Measurements from ENCODE around the gene CDH23.

- TF ChIP-seq YBX1 (IDR thresholded peaks at IDR 0.05) (no peak), USF2 (IDR thresholded peaks at IDR 0.05; ENCODE audit: borderline replicate concordance, low read depth, low read length) (no peak), HDAC2 (IDR thresholded peaks at IDR 0.05) (no peak), CBFB (IDR thresholded peaks at IDR 0.05; ENCODE audit: low read depth) (no peak), CTCF (IDR thresholded peaks at IDR 0.05 in 2 of 3, conservative IDR thresholded peaks at IDR 0.05 in 1 of 3; ENCODE audit: control insufficient read depth in 2 of 3, extremely low read depth in 1 of 3, insufficient read depth in 1 of 3, low read depth in 3 of 3, low read length in 3 of 3) (no peak), NFYB (IDR thresholded peaks at IDR 0.05; ENCODE audit: insufficient read depth, low read depth, low read length) (no peak), CBX5 (IDR thresholded peaks at IDR 0.05; ENCODE audit: low read depth) (no peak), POLR2A (IDR thresholded peaks at IDR 0.05; ENCODE audit: low read depth, low read length) (no peak), ZBTB4 (CRISPR knock-in tag; IDR thresholded peaks at IDR 0.05) (no peak), RFX5 (IDR thresholded peaks at IDR 0.05; ENCODE audit: low read depth, low read length) (no peak)
- TF ChIP-seq, protein P1, sequence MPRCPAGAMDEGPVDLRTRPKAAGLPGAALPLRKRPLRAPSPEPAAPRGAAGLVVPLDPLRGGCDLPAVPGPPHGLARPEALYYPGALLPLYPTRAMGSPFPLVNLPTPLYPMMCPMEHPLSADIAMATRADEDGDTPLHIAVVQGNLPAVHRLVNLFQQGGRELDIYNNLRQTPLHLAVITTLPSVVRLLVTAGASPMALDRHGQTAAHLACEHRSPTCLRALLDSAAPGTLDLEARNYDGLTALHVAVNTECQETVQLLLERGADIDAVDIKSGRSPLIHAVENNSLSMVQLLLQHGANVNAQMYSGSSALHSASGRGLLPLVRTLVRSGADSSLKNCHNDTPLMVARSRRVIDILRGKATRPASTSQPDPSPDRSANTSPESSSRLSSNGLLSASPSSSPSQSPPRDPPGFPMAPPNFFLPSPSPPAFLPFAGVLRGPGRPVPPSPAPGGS (IDR thresholded peaks at IDR 0.05; ENCODE audit: borderline replicate concordance, insufficient read depth, low read depth, low read length, poor library complexity, severe bottlenecking): no peak
- TF ChIP-seq, protein P2, sequence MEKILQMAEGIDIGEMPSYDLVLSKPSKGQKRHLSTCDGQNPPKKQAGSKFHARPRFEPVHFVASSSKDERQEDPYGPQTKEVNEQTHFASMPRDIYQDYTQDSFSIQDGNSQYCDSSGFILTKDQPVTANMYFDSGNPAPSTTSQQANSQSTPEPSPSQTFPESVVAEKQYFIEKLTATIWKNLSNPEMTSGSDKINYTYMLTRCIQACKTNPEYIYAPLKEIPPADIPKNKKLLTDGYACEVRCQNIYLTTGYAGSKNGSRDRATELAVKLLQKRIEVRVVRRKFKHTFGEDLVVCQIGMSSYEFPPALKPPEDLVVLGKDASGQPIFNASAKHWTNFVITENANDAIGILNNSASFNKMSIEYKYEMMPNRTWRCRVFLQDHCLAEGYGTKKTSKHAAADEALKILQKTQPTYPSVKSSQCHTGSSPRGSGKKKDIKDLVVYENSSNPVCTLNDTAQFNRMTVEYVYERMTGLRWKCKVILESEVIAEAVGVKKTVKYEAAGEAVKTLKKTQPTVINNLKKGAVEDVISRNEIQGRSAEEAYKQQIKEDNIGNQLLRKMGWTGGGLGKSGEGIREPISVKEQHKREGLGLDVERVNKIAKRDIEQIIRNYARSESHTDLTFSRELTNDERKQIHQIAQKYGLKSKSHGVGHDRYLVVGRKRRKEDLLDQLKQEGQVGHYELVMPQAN (conservative IDR thresholded peaks at IDR 0.05): no peak
- TF ChIP-seq, protein P3, sequence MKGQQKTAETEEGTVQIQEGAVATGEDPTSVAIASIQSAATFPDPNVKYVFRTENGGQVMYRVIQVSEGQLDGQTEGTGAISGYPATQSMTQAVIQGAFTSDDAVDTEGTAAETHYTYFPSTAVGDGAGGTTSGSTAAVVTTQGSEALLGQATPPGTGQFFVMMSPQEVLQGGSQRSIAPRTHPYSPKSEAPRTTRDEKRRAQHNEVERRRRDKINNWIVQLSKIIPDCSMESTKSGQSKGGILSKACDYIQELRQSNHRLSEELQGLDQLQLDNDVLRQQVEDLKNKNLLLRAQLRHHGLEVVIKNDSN (IDR thresholded peaks at IDR 0.05; ENCODE audit: borderline replicate concordance, extremely low read length, insufficient read depth, low read depth, low read length): no peak
Observed at GRCh38 chr10:71620642-71621041, 223.9 kb downstream of the CDH23 start.

Measured in GM12878 (cell line).